Measurements from ENCODE around the gene OR52N1. TPM values are rescaled to one million over a fixed set of nuclear protein-coding genes. Genes with fewer than 3 reads are reported as not detected.

The OR52N1 gene
- total and polyA plus RNA-seq, 8 donors = not detected

- TF ChIP-seq POLR2AphosphoS5 (IDR thresholded peaks at IDR 0.05) = no peak
- WGBS, 5 donors = 20 to 62% (median 40%) methylated on average over 4 of the region's 4 CpGs
- H3K4me3 ChIP-seq = no peak within 1 kb of the TSS
Observed at GRCh38 chr11:5783255-5783654, 7.8 kb downstream of the OR52N1 start, which contains the start of gene OR52N5. Gene OR52N5 (minus strand): TSS chr11:5783355. CDS start chr11:5778634, 4,721 bp downstream.

DNA sequence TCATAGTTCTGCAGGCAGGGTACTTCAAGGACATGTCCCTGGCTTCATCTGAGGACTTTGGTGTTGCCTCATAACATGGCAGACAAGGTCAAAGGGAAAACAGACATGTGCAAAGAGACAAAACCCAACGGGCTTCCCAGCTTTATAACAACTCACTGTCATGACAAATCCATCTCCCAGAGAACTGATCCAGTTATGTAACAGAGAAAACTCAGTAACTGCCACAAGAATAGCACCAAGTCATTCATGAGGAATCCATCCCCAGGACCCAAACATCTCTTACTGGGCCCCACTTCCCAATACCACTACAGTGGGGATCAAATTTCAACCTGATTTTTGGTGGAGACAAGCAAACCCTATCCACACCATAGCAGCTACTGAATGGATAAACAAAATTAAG is 24.0 kb downstream of the OR52N1 start:
- H3K36me3 ChIP-seq = no peaks in the 10 kb centered on the region
- 11 to 69% (median 50%) methylated on average over 1 of the region's 1 CpG for WGBS, 5 donors
- TF ChIP-seq POLR2AphosphoS5 (IDR thresholded peaks at IDR 0.05) (no peak), EP300 (IDR thresholded peaks at IDR 0.05) (no peak), POLR2A (IDR thresholded peaks at IDR 0.05) (no peak), CTCF (IDR thresholded peaks at IDR 0.05) (no peak)
- no peaks in the 10 kb centered on the region for H3K9me3 ChIP-seq
- no peak overlapping the region for H3K27ac ChIP-seq
- no peak for DNase-seq
- no peak overlapping the region for H3K4me3 ChIP-seq
- intact Hi-C loops (cut with DNase I; ENCODE audit: low total_unique reads) = no loop called here
- no peaks in the 10 kb centered on the region for H3K4me1 ChIP-seq
- no peaks in the 10 kb centered on the region for H3K27me3 ChIP-seq

More at GRCh38 chr11:5783255-5783654, 7.8 kb downstream of the OR52N1 start, which contains the start of gene OR52N5:
- no peak for DNase-seq
- H3K27ac ChIP-seq = no peak within 1 kb of the TSS
- H3K36me3 ChIP-seq = no peaks in the 10 kb centered on the region
- no peaks in the 10 kb centered on the region for H3K4me1 ChIP-seq
- H3K9me3 ChIP-seq = no peaks in the 10 kb centered on the region
- H3K27me3 ChIP-seq = no peaks in the 10 kb centered on the region
- intact Hi-C loops (cut with DNase I; ENCODE audit: low total_unique reads) = no loop called here

DNA sequence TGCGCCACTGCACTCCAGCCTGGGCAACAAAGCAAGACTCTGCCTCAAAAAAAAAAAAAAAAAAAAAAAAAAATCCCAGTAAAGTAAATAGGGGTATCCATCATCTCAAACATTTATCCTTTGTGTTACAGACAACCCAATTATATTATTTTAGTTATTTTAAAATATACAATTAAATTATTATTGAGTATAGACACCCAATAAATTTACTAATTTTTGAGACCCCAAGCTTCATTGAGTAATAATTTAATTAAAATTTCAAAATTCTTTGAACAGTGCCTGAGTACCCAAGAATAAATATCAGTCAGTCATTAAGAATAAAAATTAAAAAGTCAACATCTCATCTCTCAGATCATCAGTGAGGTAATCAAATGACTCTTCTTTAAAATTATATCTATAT is 37.1 kb downstream of the OR52N1 start, which contains the start of gene OR52N4:
TSS of gene OR52N4 (plus strand) at position 301 of the 400 bp plus-strand sequence. CDS start 498 bp downstream, outside the sequence.
- intact Hi-C loops (cut with DNase I; ENCODE audit: low total_unique reads) = no loop called here
- Histone ChIP-seq H3K4me1 (no peaks in the 10 kb centered on the region), H3K27me3 (no peaks in the 10 kb centered on the region), H3K9me3 (no peaks in the 10 kb centered on the region), H3K4me3 (no peak within 1 kb of the TSS), H3K27ac (no peak within 1 kb of the TSS), H3K36me3 (no peaks in the 10 kb centered on the region)
- no peak for DNase-seq
- 91 to 97% (median 95%) methylated on average over 1 of the region's 1 CpG for WGBS, 5 donors
- TF ChIP-seq POLR2AphosphoS5 (IDR thresholded peaks at IDR 0.05) (no peak), POLR2A (IDR thresholded peaks at IDR 0.05) (no peak), EP300 (IDR thresholded peaks at IDR 0.05) (no peak), CTCF (IDR thresholded peaks at IDR 0.05) (no peak)

DNA sequence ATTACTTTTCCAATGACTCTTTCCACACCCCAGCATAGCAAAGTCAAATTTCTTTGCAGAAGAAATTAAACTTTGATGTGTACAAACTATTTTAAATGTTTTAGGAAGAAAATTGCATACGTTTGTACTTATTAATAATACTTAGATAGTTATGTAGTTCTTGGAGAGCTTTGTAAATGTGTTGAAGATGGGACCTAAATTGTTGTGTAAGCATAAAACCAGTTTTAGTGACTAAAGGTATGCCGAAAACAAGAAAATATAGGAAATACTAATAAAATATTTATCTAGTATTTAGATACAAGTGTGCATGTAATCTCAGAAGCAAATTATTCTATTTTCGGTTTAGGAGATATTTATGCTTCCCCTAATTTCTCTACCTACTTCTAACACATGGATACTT is 41.2 kb downstream of the OR52N1 start:
- intact Hi-C loops (cut with DNase I; ENCODE audit: low total_unique reads) = no loop called here
- Histone ChIP-seq H3K27ac (no peak overlapping the region), H3K27me3 (no peaks in the 10 kb centered on the region), H3K4me1 (no peaks in the 10 kb centered on the region), H3K36me3 (no peaks in the 10 kb centered on the region), H3K4me3 (no peak overlapping the region), H3K9me3 (no peaks in the 10 kb centered on the region)
- TF ChIP-seq CTCF (IDR thresholded peaks at IDR 0.05) (no peak), POLR2A (IDR thresholded peaks at IDR 0.05) (no peak), POLR2AphosphoS5 (IDR thresholded peaks at IDR 0.05) (no peak), EP300 (IDR thresholded peaks at IDR 0.05) (no peak)
- no peak for DNase-seq
- WGBS, 5 donors = 68 to 82% (median 74%) methylated on average over 3 of the region's 3 CpGs

DNA sequence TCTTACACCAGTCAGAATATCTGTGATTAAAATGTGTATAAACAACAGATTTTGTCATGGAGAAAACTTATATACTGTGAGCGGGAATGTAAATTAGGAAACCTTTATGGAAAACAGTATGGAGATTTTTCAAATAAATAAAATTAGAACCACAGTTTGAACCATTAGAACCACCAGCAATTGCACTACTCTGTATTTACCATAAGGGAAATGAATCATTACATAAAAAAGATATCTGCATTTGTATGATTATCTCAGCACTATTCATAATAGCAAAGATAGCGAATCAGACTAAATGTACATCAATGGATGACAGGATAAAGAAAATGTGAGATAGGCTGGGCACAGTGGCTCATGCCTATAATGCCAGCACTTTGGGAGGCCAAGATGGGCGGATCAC is 44.5 kb downstream of the OR52N1 start:
- H3K27me3 ChIP-seq = no peaks in the 10 kb centered on the region

More for the DNA sequence above, 44.5 kb downstream of the OR52N1 start:
- Histone ChIP-seq H3K9me3 (peaks cover 0 to 8% (median 3%) of the 10 kb centered on the region in 4 donors), H3K4me3 (no peak overlapping the region), H3K4me1 (no peaks in the 10 kb centered on the region), H3K27ac (no peak overlapping the region), H3K36me3 (no peaks in the 10 kb centered on the region)
- intact Hi-C loops (cut with DNase I; ENCODE audit: low total_unique reads) = no loop called here
- 74 to 95% (median 88%) methylated on average over 3 of the region's 3 CpGs for WGBS, 5 donors
- no peak for DNase-seq
- no peak for TF ChIP-seq CTCF (IDR thresholded peaks at IDR 0.05)
- TF ChIP-seq POLR2A (IDR thresholded peaks at IDR 0.05) = no peak
- no peak for TF ChIP-seq EP300 (IDR thresholded peaks at IDR 0.05)
- no peak for TF ChIP-seq POLR2AphosphoS5 (IDR thresholded peaks at IDR 0.05)

Measured in stomach (tissue), 9 donors.